Measurements from ENCODE around the gene FGFR3. TPM values are rescaled to one million over a fixed set of nuclear protein-coding genes. Genes with fewer than 3 reads are reported as not detected.
"Not testable (repeated sequence)": the region's sequence is repeated elsewhere in the genome, so short reads cannot be mapped to it uniquely, and the experiment has no call there.

The FGFR3 gene
- total and polyA plus RNA-seq, 2 experiments from 2014 or later, result 0.10 to 0.97 TPM

- H2AFZ ChIP-seq, result no peak overlapping the region
- peaks cover 4% of the 10 kb centered on the region; the same call in 1 of the 2 replicates for H3K36me3 ChIP-seq (ENCODE audit: low read depth)
- no peak overlapping the region for H3K27ac ChIP-seq
- H3K79me2 ChIP-seq (ENCODE audit: insufficient read depth), result peaks cover 5% of the 10 kb centered on the region; the same call in 1 of the 2 replicates
- peaks cover 7% of the 10 kb centered on the region; the same call in 1 of the 2 replicates for H3F3A ChIP-seq (ENCODE audit: insufficient read depth)
- in situ Hi-C loops (cut with MboI), result no loop called here
- WGBS, 2 experiments (ENCODE audit: low coverage in 1 of 2, low lambda C conversion rate in 2 of 2, missing lambda C conversion rate in 2 of 2), result 84 to 87% methylated on average over 8 of the region's 8 CpGs
- H3K9ac ChIP-seq, result no peak overlapping the region
- no peaks in the 10 kb centered on the region for H3K4me1 ChIP-seq (ENCODE audit: insufficient read depth)
- TF ChIP-seq EZH2phosphoT487 (IDR thresholded peaks at IDR 0.05; ENCODE audit: insufficient read depth, low read depth) (no peak), EZH2 (IDR thresholded peaks at IDR 0.05; ENCODE audit: insufficient read depth, poor library complexity, severe bottlenecking) (no peak)
- H4K20me1 ChIP-seq (ENCODE audit: insufficient read depth), result no peaks in the 10 kb centered on the region
- H3K4me2 ChIP-seq (ENCODE audit: unreplicated experiment), result no peak overlapping the region
- H3K4me3 ChIP-seq, result no peak overlapping the region
- no peaks in the 10 kb centered on the region for H3K9me3 ChIP-seq (ENCODE audit: low read depth)
- no peak for DNase-seq
- no peaks in the 10 kb centered on the region for H3K9me2 ChIP-seq (ENCODE audit: insufficient read depth)
- no peaks in the 10 kb centered on the region for H3K27me3 ChIP-seq (replicated peaks; ENCODE audit: insufficient read depth)
These were observed 38.2 kb downstream of the FGFR3 start for GRCh38 chr4:1831331-1831730.

- no peak overlapping the region for H3K4me3 ChIP-seq
- H3K9me2 ChIP-seq (ENCODE audit: insufficient read depth), result no peaks in the 10 kb centered on the region
- peaks cover 4% of the 10 kb centered on the region; the same call in 1 of the 2 replicates for H3K36me3 ChIP-seq (ENCODE audit: low read depth)
- no peaks in the 10 kb centered on the region for H3K4me1 ChIP-seq (ENCODE audit: insufficient read depth)
- H3F3A ChIP-seq (ENCODE audit: insufficient read depth), result peaks cover 7% of the 10 kb centered on the region; the same call in 1 of the 2 replicates
- no peak overlapping the region for H3K4me2 ChIP-seq (ENCODE audit: unreplicated experiment)
- no peak overlapping the region for H2AFZ ChIP-seq
- in situ Hi-C loops (cut with MboI), result no loop called here
- no peak overlapping the region for H3K27ac ChIP-seq
- peaks cover 12% of the 10 kb centered on the region for H3K79me2 ChIP-seq (ENCODE audit: insufficient read depth)
- DNase-seq, result no peak
- H4K20me1 ChIP-seq (ENCODE audit: insufficient read depth), result no peaks in the 10 kb centered on the region
- no peaks in the 10 kb centered on the region for H3K9me3 ChIP-seq (ENCODE audit: low read depth)
- TF ChIP-seq EZH2 (IDR thresholded peaks at IDR 0.05; ENCODE audit: insufficient read depth, poor library complexity, severe bottlenecking) (no peak), EZH2phosphoT487 (IDR thresholded peaks at IDR 0.05; ENCODE audit: insufficient read depth, low read depth) (no peak)
- H3K9ac ChIP-seq, result no peak overlapping the region
- no peaks in the 10 kb centered on the region for H3K27me3 ChIP-seq (replicated peaks; ENCODE audit: insufficient read depth)
- 93 to 96% methylated on average over 18 of the region's 18 CpGs for WGBS, 2 experiments (ENCODE audit: low coverage in 1 of 2, low lambda C conversion rate in 2 of 2, missing lambda C conversion rate in 2 of 2)
These were observed 39.6 kb downstream of the FGFR3 start for GRCh38 chr4:1832690-1833089.

- Histone ChIP-seq H4K20me1 (ENCODE audit: insufficient read depth) (no peaks in the 10 kb centered on the region), H3K4me2 (ENCODE audit: unreplicated experiment) (no peak overlapping the region), H3K27me3 (replicated peaks; ENCODE audit: insufficient read depth) (no peaks in the 10 kb centered on the region), H3K9me3 (ENCODE audit: low read depth) (no peaks in the 10 kb centered on the region), H3F3A (ENCODE audit: insufficient read depth) (peaks cover 7% of the 10 kb centered on the region; the same call in 1 of the 2 replicates), H3K36me3 (ENCODE audit: low read depth) (peaks cover 5% of the 10 kb centered on the region; the same call in 1 of the 2 replicates), H3K4me1 (ENCODE audit: insufficient read depth) (no peaks in the 10 kb centered on the region), H3K9ac (no peak overlapping the region), H3K9me2 (ENCODE audit: insufficient read depth) (no peaks in the 10 kb centered on the region), H3K79me2 (ENCODE audit: insufficient read depth) (peaks cover 18% of the 10 kb centered on the region), H3K27ac (no peak overlapping the region), H3K4me3 (no peak overlapping the region), H2AFZ (no peak overlapping the region)
- no peak for TF ChIP-seq EZH2phosphoT487 (IDR thresholded peaks at IDR 0.05; ENCODE audit: insufficient read depth, low read depth)
- no peak for TF ChIP-seq EZH2 (IDR thresholded peaks at IDR 0.05; ENCODE audit: insufficient read depth, poor library complexity, severe bottlenecking)
- DNase-seq, result no peak
- WGBS, 2 experiments (ENCODE audit: low coverage in 1 of 2, low lambda C conversion rate in 2 of 2, missing lambda C conversion rate in 2 of 2), result 91 to 93% methylated on average over 14 of the region's 14 CpGs
- in situ Hi-C loops (cut with MboI), result no loop called here
These were observed 40.4 kb downstream of the FGFR3 start for GRCh38 chr4:1833307-1834046.

GRCh38 chr4:1834047-1834775 is 41.1 kb downstream of the FGFR3 start:
- 84 to 87% methylated on average over 19 to 21 of the region's 21 CpGs for WGBS, 2 experiments (ENCODE audit: low coverage in 1 of 2, low lambda C conversion rate in 2 of 2, missing lambda C conversion rate in 2 of 2)
- peaks cover 13% of the 10 kb centered on the region; the same call in 1 of the 2 replicates for H3K36me3 ChIP-seq (ENCODE audit: low read depth)

GRCh38 chr4:1835836-1836235 is 42.7 kb downstream of the FGFR3 start:
- H3K9me2 ChIP-seq (ENCODE audit: insufficient read depth); H3F3A ChIP-seq (ENCODE audit: insufficient read depth); H3K9ac ChIP-seq; H3K27me3 ChIP-seq (replicated peaks; ENCODE audit: insufficient read depth); DNase-seq; H3K9me3 ChIP-seq (ENCODE audit: low read depth); H3K4me1 ChIP-seq (ENCODE audit: insufficient read depth); H2AFZ ChIP-seq; H3K4me3 ChIP-seq; H3K27ac ChIP-seq; H3K4me2 ChIP-seq (ENCODE audit: unreplicated experiment); H4K20me1 ChIP-seq (ENCODE audit: insufficient read depth); in situ Hi-C loops (cut with MboI): not testable (repeated sequence)
- peaks cover 13% of the 10 kb centered on the region; the same call in 1 of the 2 replicates for H3K36me3 ChIP-seq (ENCODE audit: low read depth)
- WGBS, 2 experiments (ENCODE audit: low coverage in 1 of 2, low lambda C conversion rate in 2 of 2, missing lambda C conversion rate in 2 of 2), result 96 to 99% methylated on average over 8 of the region's 8 CpGs
- H3K79me2 ChIP-seq (ENCODE audit: insufficient read depth), result peaks cover 38% of the 10 kb centered on the region

More at GRCh38 chr4:1834047-1834775, 41.1 kb downstream of the FGFR3 start:
- no peaks in the 10 kb centered on the region for H4K20me1 ChIP-seq (ENCODE audit: insufficient read depth)
- no peak overlapping the region for H3K4me3 ChIP-seq
- TF ChIP-seq EZH2phosphoT487 (IDR thresholded peaks at IDR 0.05; ENCODE audit: insufficient read depth, low read depth) (no peak), EZH2 (IDR thresholded peaks at IDR 0.05; ENCODE audit: insufficient read depth, poor library complexity, severe bottlenecking) (no peak)
- no peak overlapping the region for H3K4me2 ChIP-seq (ENCODE audit: unreplicated experiment)
- H2AFZ ChIP-seq, result no peak overlapping the region
- no peak for DNase-seq
- H3K9ac ChIP-seq, result no peak overlapping the region
- no peaks in the 10 kb centered on the region for H3K9me3 ChIP-seq (ENCODE audit: low read depth)
- in situ Hi-C loops (cut with MboI), result no loop called here
- no peaks in the 10 kb centered on the region for H3K27me3 ChIP-seq (replicated peaks; ENCODE audit: insufficient read depth)
- peaks cover 7% of the 10 kb centered on the region; the same call in 1 of the 2 replicates for H3F3A ChIP-seq (ENCODE audit: insufficient read depth)
- no peak overlapping the region for H3K27ac ChIP-seq
- H3K4me1 ChIP-seq (ENCODE audit: insufficient read depth), result no peaks in the 10 kb centered on the region
- peaks cover 25% of the 10 kb centered on the region for H3K79me2 ChIP-seq (ENCODE audit: insufficient read depth)
- no peaks in the 10 kb centered on the region for H3K9me2 ChIP-seq (ENCODE audit: insufficient read depth)
